Glomerular endothelial cell (primary cell): ENCODE results near the gene PKP1. TPM values are rescaled to one million over a fixed set of nuclear protein-coding genes. Genes with fewer than 3 reads are reported as not detected.

Experiments
- DNase-seq: peaks from one replicate; pipeline ENCODE4 v3.0.0-alpha.2; 2011; ENCODE audit warnings: low read depth, low spot score; ENCODE audit errors: extremely low read depth
- total RNA-seq: library from RNA; depleted of rRNA; stranded (reverse); fragments of >200 nt; gene quantifications from 2 replicates; pipeline ENCODE4 v1.2.3, GENCODE V29; 2015

PKP1 gene
- total RNA-seq, 1 donor from 2014 or later = 0.47 TPM

DNA sequence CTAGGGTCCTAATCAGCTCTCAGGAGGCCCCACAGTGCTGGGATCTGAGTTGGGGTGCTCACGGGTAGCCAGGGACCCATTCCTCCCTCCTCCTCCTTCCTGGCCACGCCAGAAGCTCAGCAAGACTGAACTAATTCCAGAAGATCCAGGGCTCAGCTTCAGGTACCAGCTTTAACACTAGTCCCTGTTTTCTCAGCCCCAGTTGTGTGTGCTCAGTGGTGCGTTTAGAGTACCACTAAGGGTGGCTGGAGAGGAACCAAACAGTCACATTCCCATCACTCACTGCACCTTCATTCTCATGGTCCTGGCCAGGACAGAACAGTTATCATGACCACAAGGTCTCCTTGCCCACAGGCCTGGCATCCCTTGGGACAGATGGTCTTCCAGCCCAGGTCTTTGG, 20.8 kb downstream of the PKP1 start:
- no peak for DNase-seq

DNA sequence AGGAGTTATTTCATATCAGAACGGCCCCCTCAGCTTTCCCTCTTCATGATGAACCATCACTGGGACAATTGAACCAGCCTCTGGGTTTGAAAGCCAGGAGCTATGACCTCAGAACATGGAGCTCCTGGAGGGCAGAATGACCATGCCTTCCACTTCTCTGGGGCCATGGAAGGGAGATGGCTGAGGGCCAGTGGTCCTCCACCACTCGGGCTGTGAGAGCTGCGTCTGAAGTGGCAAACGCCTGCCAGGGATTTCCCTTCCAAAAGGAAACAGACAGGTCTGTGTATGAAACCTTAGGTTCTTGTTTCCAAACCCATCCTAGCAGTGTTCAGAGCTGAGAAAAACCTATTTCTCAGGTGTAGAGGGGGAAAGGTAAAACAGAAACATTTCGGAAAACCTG, 22.5 kb downstream of the PKP1 start:
- DNase-seq = no peak

DNA sequence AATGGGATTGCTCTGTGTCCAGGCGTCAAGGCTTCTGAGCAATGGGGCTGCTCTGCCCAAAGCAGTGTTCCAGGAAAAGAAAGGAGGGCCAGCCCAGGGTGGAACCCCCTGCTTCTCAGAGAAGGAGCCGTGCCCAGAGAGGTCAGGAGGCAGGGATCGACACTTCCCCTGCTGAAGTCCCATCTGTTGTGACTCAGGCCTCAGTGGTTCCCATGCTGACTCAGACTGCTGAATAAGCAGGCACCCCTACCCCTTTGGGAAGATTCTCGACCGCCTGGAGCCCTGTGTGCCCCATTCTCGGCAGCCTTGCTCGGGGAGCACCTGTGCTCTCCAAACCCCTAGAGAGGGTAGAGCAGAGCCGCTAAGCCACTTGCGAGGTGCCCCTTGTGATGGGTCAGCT, 23.9 kb downstream of the PKP1 start:
- DNase-seq = no peak

DNA sequence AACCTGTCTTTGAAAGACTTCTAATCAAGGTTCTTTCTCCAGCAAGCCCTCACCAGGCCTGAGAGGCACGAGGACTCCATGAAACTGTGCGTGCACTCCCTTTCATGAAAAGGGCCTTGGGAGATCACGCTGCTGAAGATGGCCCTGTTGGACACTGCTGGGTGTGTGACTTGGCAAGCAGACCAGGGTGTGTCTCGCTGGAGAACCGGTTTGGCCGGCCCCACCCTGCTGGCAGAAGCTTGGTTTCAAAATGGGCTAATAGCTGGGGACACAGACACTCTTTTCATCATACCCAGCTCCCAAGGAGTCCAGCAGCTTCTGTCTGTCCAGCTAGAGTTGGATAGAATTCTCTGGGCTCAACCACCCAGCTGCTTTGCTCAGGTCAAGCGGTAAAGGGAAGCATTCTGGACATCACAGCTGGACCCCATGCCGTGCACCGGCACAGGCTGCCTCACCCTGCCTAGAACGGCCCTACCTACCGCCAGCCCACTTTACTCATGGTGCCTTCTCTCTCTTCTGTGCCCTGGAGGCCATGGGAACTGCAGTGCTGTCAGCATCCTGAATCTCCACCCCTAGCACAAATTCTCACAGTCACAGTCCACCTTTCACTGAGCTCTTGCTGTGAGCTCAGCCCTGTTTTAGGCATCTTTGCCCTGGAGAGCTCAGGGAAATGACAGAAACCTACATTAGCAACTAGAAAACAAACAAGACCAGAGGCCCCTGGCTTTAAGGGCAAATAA, 24.6 kb downstream of the PKP1 start:
- DNase-seq = no peak

DNA sequence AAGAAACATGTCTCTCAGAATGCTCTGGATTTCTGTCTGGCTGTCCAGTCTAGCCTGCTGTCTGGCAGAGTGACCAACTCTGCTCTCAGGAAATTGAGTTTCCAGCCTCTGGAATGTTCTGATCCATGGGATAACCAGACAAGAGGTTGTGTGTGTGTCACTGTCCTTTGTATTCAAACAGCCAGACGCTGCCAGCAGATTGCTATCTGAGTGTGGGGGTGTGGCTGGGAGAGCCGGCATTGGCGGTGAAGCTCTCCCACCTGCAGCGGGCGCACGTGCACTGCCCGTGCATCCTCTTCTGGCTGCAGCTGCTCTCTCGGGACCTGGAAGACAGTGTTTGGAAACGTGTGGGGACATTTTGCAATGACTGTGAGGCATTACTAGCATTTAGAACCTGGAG, 26.1 kb downstream of the PKP1 start:
- DNase-seq = peak; percentile 18

DNA sequence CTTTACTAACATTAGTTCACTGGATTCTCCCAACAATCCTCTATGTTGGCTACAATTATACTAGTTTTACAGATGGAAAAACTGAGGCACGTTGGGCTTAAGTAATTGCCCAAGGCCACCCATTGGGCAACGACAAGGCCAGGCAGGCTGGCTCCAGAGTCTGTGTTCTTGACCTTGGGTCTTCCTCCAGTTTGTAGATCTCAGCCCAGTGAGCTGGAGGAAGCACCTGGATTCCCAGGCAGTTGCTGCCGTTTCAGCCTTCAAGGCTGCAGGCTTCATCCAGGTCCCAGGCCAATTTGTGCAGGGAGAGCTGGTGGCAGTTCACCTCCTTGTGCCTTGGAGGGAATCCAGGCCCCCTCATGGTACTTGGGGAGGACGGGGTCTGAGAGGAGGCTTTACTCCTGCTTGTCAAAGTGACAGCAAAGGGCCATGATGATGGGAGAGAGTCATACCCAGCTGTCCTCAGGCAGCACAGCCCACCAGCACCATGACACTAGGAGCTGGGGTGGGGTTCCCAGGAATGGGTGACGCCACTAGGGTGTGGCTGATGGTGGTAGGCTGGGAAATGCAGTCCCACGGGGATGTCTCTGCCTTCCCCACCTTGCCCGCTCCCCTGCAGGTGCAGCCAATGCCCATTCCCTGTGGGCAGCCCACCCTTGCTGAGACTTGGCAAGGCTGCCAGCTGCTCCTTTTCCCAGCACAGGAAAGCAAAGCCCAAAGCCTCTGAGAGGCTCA, 27.1 kb downstream of the PKP1 start:
- no peak for DNase-seq

DNA sequence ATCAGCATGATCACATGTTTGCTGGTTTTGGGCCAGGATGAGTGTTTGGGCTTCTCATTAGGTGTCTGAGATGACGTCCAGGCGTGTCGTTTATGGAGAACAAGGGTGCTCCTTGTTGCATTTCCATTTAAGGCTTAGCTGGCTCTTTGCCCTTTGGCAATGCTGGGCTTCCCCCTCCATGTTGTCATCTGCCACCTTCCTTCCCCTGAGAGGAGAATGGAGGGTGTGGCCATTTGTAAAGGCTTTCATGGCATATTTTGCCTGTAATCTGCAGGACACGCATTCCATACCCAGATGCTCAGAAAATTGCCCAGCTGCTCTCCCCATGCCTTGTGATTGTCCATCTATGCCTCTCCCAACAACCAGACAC, 27.7 kb downstream of the PKP1 start:
- no peak for DNase-seq

DNA sequence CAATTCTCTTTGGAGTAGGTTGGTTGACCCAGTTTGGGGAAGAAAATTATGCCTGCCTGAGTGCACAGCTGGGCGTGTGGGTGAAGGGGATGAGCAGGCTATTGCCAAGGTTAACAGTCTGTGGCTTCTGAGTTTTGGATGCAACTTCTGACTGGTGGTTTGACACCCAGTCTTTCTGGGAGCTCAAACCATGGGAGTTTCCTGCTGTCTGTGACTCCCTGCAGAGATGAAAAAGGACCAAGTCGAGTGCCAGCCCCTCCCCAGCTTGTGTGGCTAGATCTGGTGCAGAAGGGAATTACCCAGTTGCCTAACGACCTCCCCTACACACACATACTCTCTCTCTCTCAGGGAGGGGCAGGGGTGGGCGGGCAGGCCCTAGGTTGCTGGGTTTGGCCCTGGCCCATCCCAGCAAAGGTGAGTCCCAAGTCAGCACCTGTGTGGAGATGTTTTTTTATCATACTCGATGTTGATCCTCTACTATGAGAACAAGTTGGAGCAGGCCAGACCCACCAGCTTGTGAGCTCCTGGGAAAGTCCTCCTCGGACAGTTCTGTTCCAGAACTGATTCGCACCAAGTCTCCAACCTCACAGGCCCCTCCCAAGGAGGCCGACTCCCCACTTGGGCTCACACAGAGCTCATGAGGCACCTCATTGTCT, 28.2 kb downstream of the PKP1 start:
- DNase-seq = no peak

DNA sequence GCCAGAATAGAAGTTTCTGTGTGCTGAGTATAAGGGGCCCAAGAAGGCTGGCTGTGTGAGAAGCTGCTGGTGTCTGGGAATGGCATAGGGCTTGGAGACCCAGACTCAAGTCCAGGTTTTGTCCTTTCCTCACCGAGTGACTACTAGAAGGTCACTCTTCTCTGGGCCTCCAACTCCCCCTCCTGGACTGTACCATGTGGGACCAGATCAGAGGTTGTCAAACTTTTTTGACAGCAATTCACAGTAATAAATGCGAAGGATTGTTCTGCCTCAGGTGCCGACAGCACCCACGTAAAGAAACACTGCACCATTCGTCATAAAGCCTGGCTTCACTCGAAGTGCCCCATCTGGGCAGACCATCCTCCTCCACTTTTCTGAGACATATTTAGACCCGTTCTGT, 29.0 kb downstream of the PKP1 start:
- no peak for DNase-seq

DNA sequence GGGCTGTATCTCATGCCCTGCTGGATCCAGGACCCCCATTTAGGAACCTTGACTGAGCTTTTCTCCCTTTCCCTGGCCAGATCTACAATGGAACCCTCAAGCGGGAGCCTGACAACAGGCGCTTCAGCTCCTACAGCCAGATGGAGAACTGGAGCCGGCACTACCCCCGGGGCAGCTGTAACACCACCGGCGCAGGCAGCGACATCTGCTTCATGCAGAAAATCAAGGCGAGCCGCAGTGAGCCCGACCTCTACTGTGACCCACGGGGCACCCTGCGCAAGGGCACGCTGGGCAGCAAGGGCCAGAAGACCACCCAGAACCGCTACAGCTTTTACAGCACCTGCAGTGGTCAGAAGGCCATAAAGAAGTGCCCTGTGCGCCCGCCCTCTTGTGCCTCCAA, 29.8 kb downstream of the PKP1 start:
- no peak for DNase-seq

DNA sequence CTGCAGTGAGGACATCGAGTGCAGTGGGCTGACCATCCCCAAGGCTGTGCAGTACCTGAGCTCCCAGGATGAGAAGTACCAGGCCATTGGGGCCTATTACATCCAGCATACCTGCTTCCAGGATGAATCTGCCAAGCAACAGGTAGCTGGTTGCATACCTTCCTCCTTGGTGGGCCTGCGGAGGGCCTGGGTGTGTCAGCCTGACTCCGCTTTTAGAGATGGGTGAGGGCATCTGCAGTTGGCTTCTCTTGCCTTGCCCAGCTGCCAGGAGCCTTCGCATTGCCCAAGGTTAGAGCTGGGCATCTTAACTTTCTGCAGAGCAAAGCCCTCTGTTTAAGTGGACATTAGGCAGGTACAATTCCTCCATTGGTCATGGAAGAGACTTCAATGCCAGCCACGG, 33.2 kb downstream of the PKP1 start:
- DNase-seq = no peak

DNA sequence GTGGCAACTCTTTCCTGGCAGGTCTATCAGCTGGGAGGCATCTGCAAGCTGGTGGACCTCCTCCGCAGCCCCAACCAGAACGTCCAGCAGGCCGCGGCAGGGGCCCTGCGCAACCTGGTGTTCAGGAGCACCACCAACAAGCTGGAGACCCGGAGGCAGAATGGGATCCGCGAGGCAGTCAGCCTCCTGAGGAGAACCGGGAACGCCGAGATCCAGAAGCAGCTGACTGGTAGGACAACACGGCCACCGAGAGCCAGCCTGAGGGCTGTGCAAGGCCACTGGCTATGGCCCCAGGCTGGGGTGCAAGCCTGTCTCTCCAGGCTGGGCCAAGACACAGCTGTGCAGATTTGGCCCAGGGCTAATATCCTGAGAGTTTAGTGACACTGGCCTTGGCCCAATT, 34.2 kb downstream of the PKP1 start:
- no peak for DNase-seq

DNA sequence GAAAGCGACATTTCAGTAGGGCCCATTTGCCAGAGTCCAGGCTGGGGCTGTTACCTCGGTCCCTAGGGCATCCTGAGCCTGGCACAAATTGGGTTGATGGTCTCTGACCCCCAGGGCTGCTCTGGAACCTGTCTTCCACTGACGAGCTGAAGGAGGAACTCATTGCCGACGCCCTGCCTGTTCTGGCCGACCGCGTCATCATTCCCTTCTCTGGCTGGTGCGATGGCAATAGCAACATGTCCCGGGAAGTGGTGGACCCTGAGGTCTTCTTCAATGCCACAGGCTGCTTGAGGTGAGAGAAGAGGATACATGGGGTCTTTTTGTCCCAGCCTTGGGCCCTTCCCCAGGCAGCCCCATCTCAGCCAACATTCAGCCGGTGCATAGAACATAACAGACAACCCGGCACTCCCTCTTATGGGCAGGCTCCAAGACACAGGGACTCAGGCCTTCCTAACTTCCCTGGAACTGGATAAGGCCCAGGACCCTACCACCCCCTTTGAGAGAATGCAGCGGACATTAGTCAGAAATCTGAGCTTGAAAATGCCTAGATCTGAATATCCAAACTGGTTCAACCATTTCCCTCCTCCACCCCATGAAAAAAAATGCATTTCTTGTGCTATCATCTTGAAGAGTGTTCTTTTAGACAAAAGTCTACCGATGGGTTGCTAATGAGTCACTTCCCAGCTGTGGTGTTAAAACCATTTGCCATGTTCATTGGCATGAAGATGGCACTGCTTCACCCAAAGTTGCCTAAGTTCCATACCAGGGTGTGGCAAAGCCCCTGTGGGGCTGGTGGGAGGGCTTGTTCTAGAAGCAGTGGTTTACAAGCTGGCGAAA, 35.4 kb downstream of the PKP1 start:
- no peak for DNase-seq

DNA sequence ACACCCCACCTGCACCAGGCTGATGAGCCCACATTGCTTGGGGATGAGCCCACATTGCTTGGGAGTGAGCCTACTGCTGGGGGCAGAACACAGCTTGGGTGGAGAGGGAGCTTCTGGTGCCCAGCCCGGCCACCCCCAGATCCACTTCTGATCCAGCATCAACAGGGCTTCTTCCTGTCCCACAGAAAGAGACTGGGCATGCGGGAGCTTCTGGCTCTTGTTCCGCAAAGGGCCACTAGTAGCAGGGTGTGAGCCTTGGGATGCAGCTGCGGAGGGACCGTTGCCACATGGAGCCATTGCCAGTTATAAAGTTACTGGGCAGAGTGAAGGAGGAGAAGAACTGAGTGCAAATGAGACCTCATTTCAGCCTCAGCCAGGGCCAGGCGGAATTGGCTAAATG, 36.3 kb downstream of the PKP1 start:
- no peak for DNase-seq

DNA sequence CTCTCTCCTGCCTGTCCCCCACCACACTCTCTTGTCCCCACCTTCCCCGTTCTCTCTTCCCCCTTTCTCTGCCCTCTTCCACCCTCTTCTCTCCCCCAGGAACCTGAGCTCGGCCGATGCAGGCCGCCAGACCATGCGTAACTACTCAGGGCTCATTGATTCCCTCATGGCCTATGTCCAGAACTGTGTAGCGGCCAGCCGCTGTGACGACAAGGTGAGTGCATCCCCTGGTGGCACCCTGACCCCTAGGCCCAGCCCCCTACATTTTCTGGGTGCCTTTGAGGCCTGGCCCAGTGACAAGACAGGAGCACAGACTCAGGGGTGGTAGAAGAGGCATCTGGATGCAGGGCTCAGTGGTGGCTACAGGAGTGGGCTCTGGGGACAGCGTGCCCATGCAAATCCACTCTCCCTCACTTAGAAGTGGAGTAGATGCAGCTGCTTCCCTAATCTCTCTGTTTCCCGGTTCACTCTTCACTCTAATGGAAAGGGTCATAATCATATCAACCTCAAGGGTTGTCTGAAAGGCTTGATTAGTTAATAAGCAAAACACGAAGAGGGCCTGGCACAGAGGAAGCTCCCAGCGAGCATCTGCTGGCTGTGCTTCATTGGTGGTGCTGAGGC, 37.0 kb downstream of the PKP1 start:
- DNase-seq = no peak

DNA sequence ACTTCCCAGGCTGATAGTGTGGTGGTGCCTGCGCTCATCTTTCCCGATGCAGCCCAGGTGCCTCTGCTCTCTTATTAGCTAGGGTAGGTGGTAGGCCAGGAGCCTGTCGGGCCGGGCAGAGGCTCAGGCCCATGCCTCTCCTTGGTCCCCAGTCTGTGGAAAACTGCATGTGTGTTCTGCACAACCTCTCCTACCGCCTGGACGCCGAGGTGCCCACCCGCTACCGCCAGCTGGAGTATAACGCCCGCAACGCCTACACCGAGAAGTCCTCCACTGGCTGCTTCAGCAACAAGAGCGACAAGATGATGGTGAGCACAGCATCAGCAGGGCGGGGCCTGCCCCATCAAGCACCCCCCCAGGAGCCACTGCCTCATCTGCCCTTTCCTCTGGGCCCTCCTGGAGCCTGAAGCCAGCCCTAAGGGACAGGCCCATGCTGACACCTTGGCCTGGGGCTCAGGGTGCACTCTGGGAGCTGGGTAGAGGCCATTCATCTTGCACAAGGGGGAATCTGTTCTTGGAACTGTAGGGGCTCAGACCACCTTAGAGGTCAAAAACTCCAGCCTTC, 38.6 kb downstream of the PKP1 start:
- DNase-seq = no peak

DNA sequence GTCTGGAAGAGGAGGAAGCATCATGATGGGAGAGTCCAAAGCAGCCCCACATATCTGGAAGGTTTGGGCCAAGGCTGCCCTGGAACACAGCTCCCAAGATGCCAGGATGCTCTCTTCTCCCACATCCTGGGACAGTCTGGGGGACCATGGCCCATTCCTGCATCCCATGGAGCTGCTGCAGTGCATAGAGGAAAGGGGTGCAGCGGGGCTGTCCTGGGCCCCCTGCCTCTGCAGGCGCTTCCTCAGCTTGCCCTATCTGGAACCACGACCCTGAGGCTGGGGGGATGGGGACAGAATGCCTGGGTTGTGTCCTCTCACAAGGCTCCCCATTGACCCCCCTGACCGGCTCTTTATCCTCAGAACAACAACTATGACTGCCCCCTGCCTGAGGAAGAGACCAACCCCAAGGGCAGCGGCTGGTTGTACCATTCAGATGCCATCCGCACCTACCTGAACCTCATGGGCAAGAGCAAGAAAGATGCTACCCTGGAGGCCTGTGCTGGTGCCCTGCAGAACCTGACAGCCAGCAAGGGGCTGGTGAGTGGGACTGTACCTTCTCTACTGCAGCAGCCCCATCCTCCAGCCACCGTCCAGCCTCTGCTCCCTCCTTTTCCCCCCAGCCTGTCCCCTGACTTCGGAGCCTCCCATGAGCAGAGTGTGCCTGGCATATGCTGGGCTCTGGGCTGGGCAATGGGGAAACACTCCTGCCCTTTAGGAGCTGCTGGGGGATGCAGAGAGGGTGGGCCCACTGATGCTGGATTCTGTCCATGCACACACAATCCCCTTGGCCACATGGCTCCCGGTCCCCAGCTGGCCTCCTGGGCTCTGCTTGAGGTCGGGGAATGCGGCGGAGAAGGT, 39.6 kb downstream of the PKP1 start:
- no peak for DNase-seq

DNA sequence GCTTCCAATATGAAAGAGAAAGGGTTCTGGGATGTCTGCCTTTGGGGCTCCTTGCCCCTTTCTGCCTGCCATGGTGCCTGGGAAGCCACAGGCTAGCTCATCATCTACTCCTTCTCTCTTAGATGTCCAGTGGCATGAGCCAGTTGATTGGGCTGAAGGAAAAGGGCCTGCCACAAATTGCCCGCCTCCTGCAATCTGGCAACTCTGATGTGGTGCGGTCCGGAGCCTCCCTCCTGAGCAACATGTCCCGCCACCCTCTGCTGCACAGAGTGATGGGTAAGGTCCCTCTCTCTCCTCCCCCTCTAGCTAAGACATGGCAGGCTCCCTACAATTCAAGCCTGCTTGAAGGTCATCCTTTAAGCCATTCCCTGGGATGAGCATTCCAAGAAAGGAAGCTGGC, 41.0 kb downstream of the PKP1 start:
- no peak for DNase-seq

DNA sequence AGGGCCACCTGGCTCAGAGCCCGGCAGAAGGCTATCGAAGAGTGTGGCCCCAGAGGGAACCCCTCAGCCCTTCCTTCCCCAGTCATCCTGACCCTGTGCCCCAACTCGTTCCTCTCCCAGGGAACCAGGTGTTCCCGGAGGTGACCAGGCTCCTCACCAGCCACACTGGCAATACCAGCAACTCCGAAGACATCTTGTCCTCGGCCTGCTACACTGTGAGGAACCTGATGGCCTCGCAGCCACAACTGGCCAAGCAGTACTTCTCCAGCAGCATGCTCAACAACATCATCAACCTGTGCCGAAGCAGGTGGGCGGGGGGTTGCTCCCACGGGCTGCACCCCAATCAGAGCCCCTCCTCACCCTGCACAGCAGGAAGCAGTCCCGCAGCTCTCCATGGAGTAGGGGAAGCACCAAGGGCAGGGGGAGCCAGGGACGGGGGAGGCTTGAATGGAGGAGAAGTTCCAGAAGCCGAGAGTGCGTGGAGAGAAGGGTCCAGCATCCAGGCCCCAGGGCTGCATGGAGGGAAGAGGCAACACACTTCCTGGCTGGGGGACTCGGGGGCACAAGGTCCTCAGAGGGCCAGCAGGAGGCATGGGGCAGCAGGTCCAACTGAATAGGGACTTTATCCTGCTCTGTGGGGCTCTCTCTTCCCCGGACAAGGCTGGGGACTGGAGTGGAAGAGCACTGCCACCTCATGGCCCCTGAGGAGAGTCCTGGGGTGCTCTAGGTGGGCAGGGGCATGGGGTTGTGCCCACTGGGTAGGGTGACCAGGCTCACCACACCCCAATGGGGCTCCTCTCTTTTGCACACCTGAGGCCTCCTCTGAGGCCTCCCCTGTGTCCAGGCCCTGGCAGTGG, 41.7 kb downstream of the PKP1 start:
- DNase-seq = no peak
